A549 (cell line): ENCODE measurements around the gene SMIM43.

ENCODE experiments used
- POLR2A ChIP-seq: IDR thresholded peaks from 2 replicates; pipeline ENCODE4 v1.6.1; 2012; ENCODE audit warnings: mild to moderate bottlenecking, low read length
- SREBF2 ChIP-seq: fragments of 450-650 bp; IDR thresholded peaks from 2 replicates; pipeline ENCODE4 v1.6.1; 2014; ENCODE audit warnings: mild to moderate bottlenecking, moderate library complexity
- TF ChIP-seq, protein P1 (sequence below): fragments of >200 bp; sonication (Bioruptor Twin); formaldehyde crosslinking; IDR thresholded peaks from 3 replicates; pipeline ENCODE4 v1.5.1; 2016

DNA sequence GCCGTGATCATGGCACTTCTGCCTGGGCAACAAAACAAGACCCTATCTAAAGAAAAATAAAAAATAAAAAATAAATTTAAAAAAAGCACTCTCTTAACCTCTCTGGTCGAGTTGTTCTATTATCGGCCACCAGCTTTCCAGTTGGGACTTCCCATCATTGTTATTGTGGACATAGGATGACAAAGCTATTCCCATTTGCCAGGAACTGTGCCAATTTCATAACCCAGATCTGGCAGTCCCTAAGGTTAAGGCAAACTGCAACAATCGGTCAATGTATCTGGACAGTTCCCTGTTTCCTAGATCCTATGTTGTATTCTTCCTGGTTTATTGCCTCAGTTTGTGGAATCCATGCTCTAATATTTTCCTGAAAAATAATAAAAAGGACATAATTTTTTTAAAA lies 50.4 kb downstream of the SMIM43 start:
- TF ChIP-seq, protein P1, sequence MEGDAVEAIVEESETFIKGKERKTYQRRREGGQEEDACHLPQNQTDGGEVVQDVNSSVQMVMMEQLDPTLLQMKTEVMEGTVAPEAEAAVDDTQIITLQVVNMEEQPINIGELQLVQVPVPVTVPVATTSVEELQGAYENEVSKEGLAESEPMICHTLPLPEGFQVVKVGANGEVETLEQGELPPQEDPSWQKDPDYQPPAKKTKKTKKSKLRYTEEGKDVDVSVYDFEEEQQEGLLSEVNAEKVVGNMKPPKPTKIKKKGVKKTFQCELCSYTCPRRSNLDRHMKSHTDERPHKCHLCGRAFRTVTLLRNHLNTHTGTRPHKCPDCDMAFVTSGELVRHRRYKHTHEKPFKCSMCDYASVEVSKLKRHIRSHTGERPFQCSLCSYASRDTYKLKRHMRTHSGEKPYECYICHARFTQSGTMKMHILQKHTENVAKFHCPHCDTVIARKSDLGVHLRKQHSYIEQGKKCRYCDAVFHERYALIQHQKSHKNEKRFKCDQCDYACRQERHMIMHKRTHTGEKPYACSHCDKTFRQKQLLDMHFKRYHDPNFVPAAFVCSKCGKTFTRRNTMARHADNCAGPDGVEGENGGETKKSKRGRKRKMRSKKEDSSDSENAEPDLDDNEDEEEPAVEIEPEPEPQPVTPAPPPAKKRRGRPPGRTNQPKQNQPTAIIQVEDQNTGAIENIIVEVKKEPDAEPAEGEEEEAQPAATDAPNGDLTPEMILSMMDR, result no peak
- TF ChIP-seq POLR2A (no peak), SREBF2 (no peak)
